ENCODE results near the gene CADM1. TPM values are rescaled to one million over a fixed set of nuclear protein-coding genes. Genes with fewer than 3 reads are reported as not detected.

Gene CADM1
- total RNA-seq, 1 donor: 86.5 TPM

GRCh38 chr11:115146425-115146824 lies 357.8 kb downstream of the CADM1 start:
- Histone ChIP-seq H3K79me2 (ENCODE audit: insufficient read depth, low read length) (no peaks in the 10 kb centered on the region), H3K4me2 (ENCODE audit: insufficient read depth, low read length) (no peak overlapping the region), H3K4me3 (ENCODE audit: insufficient read depth, low read length) (no peak overlapping the region), H3K27ac (ENCODE audit: low read depth, low read length) (no peak overlapping the region), H3K9me3 (ENCODE audit: low read depth, low read length) (no peaks in the 10 kb centered on the region), H4K20me1 (ENCODE audit: insufficient read depth, low read length) (no peaks in the 10 kb centered on the region), H2AFZ (ENCODE audit: low read length) (no peak overlapping the region), H3K27me3 (ENCODE audit: insufficient read depth, low read length) (no peaks in the 10 kb centered on the region), H3K4me1 (ENCODE audit: insufficient read depth, low read length) (no peaks in the 10 kb centered on the region), H3K36me3 (ENCODE audit: insufficient read depth, low read length) (no peaks in the 10 kb centered on the region)
- TF ChIP-seq CTCF (IDR thresholded peaks at IDR 0.05; ENCODE audit: extremely low read depth, low read depth, low read length): no peak
- no peak for DNase-seq (ENCODE audit: insufficient read length, low spot score, missing footprints)

- Histone ChIP-seq H3K9me3 (ENCODE audit: low read depth, low read length) (no peaks in the 10 kb centered on the region), H3K27ac (ENCODE audit: low read depth, low read length) (no peak overlapping the region), H3K27me3 (ENCODE audit: insufficient read depth, low read length) (no peaks in the 10 kb centered on the region), H3K4me1 (ENCODE audit: insufficient read depth, low read length) (no peaks in the 10 kb centered on the region), H3K4me2 (ENCODE audit: insufficient read depth, low read length) (no peak overlapping the region), H3K4me3 (ENCODE audit: insufficient read depth, low read length) (no peak overlapping the region), H2AFZ (ENCODE audit: low read length) (no peak overlapping the region), H4K20me1 (ENCODE audit: insufficient read depth, low read length) (no peaks in the 10 kb centered on the region), H3K36me3 (ENCODE audit: insufficient read depth, low read length) (no peaks in the 10 kb centered on the region), H3K79me2 (ENCODE audit: insufficient read depth, low read length) (no peaks in the 10 kb centered on the region)
- DNase-seq (ENCODE audit: insufficient read length, low spot score, missing footprints): no peak
- no peak for TF ChIP-seq CTCF (IDR thresholded peaks at IDR 0.05; ENCODE audit: extremely low read depth, low read depth, low read length)
These were observed 358.9 kb downstream of the CADM1 start for GRCh38 chr11:115145324-115145723.

- Histone ChIP-seq H3K27ac (ENCODE audit: low read depth, low read length) (no peak overlapping the region), H2AFZ (ENCODE audit: low read length) (no peak overlapping the region), H3K4me3 (ENCODE audit: insufficient read depth, low read length) (no peak overlapping the region), H3K4me2 (ENCODE audit: insufficient read depth, low read length) (no peak overlapping the region), H3K79me2 (ENCODE audit: insufficient read depth, low read length) (no peaks in the 10 kb centered on the region), H3K36me3 (ENCODE audit: insufficient read depth, low read length) (no peaks in the 10 kb centered on the region), H3K27me3 (ENCODE audit: insufficient read depth, low read length) (no peaks in the 10 kb centered on the region), H3K9me3 (ENCODE audit: low read depth, low read length) (no peaks in the 10 kb centered on the region), H4K20me1 (ENCODE audit: insufficient read depth, low read length) (no peaks in the 10 kb centered on the region), H3K4me1 (ENCODE audit: insufficient read depth, low read length) (no peaks in the 10 kb centered on the region)
- TF ChIP-seq CTCF (IDR thresholded peaks at IDR 0.05; ENCODE audit: extremely low read depth, low read depth, low read length): no peak
- no peak for DNase-seq (ENCODE audit: insufficient read length, low spot score, missing footprints)
These were observed 359.3 kb downstream of the CADM1 start for GRCh38 chr11:115144914-115145313.

- Histone ChIP-seq H3K4me2 (ENCODE audit: insufficient read depth, low read length) (no peak overlapping the region), H3K36me3 (ENCODE audit: insufficient read depth, low read length) (no peaks in the 10 kb centered on the region), H3K4me1 (ENCODE audit: insufficient read depth, low read length) (no peaks in the 10 kb centered on the region), H2AFZ (ENCODE audit: low read length) (no peak overlapping the region), H4K20me1 (ENCODE audit: insufficient read depth, low read length) (no peaks in the 10 kb centered on the region), H3K4me3 (ENCODE audit: insufficient read depth, low read length) (no peak overlapping the region), H3K27ac (ENCODE audit: low read depth, low read length) (no peak overlapping the region), H3K79me2 (ENCODE audit: insufficient read depth, low read length) (no peaks in the 10 kb centered on the region), H3K27me3 (ENCODE audit: insufficient read depth, low read length) (no peaks in the 10 kb centered on the region), H3K9me3 (ENCODE audit: low read depth, low read length) (no peaks in the 10 kb centered on the region)
- no peak for DNase-seq (ENCODE audit: insufficient read length, low spot score, missing footprints)
- no peak for TF ChIP-seq CTCF (IDR thresholded peaks at IDR 0.05; ENCODE audit: extremely low read depth, low read depth, low read length)
These were observed 360.2 kb downstream of the CADM1 start for GRCh38 chr11:115144014-115144413.

Data from osteoblast (primary cell).